Stimulated activated CD8-positive, alpha-beta memory T cell treated with anti-CD3 and anti-CD28 coated beads, Interleukin-4, amount 100 ng/mL, for 24 hours (primary cell): ENCODE measurements around the gene GAS2L3.
"Not testable (repeated sequence)": the region's sequence is repeated elsewhere in the genome, so short reads cannot be mapped to it uniquely, and the experiment has no call there.

Experiments used
- DNase-seq: peaks from one replicate; pipeline ENCODE4 v3.0.0-alpha.2; 2020; ENCODE audit warnings: low read depth

The GAS2L3 gene

DNA sequence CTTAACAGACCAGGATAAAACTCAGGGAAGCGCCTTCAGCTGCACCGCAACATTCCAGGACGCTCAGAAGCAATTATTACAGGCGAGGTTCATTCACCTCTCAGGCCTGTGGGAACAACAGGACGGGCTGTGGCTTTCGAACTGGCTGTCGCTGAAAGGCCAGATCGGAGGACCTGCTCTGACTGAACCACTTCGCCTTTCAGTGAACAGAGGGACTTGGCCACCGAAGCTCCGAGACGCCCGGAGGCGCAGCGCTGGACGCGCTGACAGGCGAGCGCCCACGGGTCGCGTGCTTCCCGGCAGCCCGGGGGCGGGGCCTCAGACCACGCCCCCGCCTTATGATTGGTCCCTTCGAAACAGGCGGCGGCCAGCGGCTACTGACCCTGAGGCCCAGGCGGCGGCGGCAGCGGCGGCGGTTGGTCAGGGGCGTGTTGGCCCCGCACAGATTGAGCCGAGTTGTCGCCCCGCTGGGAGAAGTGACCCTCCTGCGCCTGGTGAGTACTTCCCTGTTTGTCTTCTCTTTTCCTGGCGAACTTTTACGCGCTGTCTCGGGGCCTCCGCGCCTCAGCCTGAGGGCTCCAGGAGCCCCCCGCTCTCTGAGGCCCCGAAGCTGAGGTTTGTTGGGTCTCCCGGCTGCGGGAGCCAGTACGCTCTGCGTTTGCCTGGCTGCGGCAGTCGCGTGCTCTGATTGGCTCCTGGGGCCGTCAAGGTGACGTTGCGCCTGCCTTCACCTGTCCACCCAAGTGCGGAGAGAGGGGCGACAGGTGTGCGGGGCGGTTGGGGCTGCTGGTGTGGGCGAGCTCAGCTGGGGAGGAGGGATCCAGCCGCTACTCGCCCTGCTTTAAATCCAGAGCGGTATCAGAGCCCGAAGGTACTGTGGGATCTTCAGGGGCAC lies at the start of gene GAS2L3:
TSS of gene GAS2L3 (plus strand) at position 393 of the 895 bp plus-strand sequence. CDS start 21,221 bp downstream, outside the sequence.
- peak; percentile 41 for DNase-seq

DNA sequence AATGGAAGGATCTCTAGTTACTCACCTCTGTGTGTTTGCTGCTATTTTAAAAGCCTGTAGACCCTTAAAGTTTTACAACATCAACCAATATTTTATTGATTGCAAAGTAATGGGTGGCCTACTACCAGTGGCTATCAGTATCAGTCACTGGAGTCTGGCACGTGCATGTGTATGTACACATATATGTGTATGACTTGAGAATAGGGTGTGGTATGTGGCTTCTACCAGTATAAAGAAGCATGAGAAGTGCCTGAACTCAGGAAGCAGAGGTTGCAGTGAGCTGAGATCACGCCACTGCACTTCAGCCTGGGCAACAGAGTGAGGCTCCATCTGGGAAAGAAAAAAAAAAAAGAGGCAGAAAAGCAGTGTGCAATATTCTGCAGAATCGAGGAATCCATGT lies 45.5 kb upstream of the GAS2L3 start:
- DNase-seq: no peak

DNA sequence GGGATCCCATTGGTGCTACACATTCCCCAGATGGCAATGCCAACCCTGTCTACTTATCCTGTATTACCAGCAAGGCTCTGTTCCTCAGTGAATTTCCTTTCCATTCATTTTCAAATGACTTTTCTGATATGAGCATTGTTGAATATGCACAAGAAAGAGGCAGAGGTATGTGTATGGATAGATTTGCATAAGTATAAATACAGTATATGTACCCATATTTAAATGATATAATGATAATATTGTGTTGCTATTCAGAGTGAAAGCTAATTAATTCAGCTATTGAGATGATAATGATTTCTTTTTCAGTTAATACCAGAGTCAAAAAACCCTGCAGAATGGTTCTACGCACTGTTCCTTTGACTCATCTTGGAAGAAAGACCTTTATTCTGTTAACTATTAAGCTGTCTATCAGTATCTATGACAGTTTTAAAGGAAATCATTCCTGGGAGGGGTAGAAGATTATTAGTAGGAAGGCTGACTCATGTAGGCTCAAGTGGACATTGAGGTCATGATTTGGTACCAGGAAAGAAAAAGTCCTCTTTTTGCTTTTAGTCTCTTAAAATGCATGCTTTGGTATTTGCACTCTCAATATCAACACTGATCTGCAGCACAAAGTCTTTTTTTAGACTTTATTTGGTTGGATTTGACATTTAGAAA lies 44.9 kb upstream of the GAS2L3 start:
- no peak for DNase-seq

DNA sequence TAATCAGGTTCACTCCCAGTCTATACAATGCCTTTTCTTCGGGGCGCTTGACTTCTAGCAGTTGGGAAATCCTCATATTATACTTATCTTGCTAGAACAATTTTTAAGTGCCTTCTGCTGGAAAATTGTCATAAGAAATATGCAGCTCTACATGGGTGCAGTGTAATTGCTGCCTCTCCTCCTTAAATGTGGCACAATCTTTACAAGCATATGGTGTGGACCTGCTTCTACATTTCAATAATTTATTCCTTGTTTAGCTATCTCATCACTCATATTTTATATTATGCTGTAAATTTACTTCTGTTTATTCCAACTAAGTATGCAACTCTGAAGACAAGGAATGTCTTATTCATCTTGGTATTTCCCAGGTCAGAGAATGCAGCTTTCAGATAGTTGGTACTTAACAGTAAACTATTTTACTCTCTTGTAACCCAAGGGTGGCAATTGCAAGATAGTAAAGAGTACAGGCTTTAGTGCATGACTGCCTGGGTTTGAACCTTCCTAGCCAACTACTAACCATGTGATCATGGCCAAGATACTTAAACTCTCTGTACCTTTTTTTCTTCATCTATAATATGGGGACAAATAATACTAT lies 43.6 kb upstream of the GAS2L3 start:
- no peak for DNase-seq

DNA sequence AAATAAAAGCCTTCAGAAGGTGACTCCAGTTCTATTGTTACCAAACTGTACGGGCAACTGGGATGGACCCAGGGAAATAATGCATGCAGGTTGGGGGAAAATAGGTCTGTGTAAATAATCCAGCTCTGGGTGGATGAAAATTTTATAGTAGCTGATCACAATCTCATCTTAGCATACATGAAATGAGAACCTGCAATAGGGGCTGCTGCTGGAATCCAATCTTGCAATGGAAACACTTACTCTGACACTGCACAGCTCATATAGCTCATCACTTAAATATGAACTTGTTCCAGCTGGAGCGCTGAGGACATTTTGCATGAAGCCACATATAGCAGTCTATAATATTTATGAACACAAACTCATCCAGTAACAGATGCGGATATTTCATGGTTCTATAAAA lies 40.1 kb upstream of the GAS2L3 start:
- no peak for DNase-seq

DNA sequence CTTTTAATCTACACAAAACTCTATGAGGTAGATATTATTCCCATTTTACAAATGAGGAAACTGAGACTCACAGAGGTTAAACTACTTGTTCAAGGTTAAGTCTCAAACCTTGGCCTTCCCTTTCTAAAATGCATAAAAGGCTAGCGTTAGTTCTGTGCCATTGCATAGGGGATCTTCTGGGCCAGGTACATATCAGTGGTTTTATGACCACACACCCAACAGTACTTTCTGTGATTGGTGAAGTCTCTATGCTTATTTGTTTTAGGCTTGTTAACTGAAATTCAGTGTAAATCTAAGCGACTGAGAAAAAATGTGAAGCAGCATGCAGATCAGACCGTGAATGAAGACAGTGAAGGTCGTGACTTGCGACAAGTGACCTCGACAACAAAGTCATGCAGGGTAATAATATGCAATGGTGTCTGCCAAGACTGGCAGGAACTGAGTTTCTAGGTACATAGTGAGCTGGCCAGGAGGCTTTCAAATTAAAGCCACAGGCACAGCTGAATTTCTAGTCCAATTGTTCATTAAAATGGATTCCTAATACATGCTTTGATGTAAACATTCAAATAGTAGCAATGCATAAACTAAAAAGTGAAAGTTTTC lies 38.8 kb upstream of the GAS2L3 start:
- no peak for DNase-seq

DNA sequence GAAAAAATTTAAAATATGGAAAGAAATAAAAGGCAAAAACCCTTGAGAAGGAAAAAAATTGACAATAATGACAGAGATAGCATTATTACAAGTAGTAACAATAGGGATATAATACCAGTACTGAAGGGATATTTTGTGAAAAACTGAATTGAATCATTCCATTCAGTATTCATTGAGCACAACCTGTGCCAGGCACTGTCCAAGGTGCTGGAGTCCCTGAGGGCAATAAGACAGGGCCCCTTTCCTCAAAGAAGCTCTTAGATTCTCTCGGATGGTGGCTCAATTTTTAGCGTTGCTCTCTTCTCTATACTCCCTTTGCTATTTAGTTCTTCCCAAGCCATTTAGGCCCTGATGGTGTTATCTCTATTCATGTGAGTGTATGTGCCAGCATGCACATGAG lies 34.3 kb upstream of the GAS2L3 start:
- peak; percentile 1 for DNase-seq

DNA sequence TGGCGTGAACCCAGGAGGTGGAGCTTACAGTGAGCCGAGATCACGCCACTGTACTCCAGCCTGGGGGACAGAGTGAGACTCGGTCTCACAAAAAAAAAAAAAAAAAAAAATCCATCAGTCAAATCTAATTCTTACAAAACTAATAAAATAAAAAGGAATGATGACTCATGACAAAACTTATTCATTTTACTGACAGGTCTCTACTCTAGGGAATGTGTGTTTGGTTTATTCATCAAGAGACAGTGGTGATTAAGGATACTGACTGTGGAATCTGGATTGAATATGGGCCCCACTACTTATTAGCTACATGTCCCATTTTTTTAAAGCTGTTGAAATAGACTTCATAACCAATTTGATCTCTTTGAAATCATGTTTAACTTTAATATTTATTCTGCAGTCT lies 29.3 kb upstream of the GAS2L3 start:
- no peak for DNase-seq

DNA sequence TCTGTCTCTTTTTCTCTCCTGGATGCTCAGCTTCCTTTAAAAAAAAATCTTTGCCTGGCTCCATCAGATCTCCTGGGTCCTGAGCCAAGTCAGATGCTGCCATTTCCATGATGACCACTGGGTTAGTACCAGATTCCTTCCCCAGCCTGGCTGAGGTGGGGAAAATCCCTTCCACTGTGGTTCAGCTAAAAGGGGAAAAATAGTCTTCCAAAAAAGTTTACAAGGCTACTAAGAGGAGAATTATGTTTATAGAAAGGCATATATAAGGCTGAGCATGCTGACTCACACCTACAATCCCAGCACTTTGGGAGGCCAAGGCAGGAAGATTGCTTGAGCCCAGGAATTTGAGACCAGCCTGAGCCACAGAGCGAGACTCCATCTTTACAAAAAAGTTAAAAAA lies 28.4 kb upstream of the GAS2L3 start:
- no peak for DNase-seq

DNA sequence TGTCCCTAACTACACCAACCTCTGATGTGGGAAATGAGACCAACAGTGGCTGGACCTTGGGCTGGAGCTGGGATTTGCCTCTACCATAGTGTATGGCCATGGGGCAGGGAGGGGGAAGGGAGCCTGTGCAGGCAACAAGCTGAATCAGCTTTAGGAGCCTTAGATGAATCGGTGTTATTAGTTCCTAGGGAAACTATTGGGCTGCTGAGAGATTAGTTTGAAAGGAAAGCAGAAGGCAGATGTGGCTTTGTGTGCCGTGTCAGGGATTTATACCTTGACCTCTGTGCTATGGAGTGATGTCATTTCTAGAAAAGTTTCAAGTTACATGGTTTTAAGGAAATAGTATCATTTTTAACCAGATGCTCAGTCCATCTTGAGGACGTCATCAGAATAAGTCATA lies 19.5 kb upstream of the GAS2L3 start:
- DNase-seq: no peak

DNA sequence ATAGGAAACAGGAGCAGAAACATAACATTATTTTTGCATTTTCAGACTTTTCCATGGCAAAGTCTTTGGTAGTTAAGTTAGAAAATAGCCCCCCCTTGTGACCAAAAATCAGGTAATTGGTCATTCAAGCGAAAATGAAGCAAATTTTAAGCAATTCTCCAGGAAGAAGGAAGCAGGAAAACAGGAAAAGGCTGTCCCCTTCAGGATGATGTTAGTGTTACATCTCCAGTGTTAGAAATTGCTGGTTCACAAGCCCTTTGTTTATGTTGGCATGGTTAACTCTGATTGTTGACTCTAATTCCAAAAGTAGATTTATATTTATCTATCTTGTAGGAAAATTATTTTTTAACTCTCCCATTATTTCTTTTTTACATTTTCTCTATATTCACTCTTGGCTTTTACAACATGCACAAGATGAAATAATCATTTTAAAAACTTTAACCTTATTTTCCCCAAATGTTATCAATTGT lies 18.8 kb upstream of the GAS2L3 start:
- no peak for DNase-seq

DNA sequence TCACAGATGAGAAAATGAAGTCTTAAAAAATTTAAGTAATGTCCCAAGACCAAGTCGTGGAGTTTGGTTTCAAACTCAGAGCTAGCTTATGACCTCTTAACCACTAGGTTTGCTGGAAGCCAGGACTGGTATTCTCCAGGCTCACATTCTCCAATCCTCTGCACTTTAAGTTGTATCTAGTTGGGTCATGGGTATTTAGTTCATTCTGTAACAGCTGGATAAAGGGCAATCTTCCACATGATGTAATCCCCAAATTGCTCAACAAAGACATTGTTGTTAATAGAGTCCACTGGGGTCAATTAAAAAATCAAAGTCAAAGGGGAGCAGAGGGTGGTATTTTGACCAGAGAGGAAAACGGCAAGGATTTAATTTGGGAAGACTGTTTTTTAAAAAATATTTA lies 17.8 kb upstream of the GAS2L3 start:
- DNase-seq: no peak

DNA sequence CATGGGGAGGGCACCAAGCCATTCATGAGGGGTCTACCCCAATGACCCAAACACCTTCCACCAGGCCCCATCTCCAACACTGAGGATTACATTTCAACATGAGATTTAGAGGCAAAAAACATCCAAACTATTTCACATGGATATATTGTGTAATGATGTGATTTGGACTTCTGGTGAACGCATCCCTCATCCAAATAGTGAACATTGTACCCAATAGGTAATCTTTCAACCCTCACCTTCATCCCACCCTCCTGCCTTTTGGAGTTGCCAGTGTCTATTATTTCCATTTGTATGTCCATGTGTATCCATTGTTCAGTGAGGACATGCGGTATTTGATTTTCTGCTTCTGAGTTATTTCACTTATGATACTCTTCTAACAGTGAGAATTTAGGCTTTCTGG lies 16.1 kb upstream of the GAS2L3 start:
- DNase-seq: no peak

DNA sequence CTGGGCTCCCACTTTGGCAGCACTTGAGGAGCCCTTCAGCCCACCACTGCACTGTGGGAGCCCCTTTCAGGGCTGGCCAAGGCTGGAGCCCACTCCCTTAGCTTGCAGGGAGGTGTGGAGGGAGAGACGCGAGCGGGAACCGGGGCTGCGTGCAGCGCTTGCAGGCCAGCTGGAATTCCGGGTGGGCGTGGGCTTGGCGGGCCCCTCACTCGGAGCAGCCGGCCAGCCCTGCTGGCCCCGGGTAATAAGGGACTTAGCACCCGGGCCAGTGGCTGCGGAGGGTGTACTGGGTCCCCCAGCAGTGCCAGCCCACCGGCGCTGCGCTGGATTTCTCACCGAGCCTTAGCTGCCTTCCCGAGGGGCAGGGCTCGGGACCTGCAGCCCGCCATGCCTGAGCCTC lies 14.2 kb upstream of the GAS2L3 start:
- DNase-seq: not testable (repeated sequence)

DNA sequence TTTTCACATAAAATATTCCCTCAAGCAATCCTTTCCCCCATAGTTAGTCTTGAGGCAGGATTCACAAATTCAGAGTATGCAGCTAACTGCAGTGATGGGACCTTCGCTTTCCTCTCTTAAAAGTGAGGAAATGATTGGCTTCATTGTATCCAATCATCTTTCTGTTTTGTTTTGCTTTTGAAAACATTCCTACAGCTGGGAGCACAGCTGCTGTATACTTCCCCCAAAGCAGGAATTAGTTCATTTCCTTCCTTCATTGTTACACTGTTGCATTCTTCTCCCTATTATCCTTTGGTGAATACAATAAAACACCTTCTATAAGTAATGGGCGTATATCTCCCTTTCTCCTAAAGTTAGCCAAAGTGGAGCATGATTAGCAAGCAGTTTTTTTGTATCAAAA lies 9.4 kb upstream of the GAS2L3 start:
- no peak for DNase-seq

DNA sequence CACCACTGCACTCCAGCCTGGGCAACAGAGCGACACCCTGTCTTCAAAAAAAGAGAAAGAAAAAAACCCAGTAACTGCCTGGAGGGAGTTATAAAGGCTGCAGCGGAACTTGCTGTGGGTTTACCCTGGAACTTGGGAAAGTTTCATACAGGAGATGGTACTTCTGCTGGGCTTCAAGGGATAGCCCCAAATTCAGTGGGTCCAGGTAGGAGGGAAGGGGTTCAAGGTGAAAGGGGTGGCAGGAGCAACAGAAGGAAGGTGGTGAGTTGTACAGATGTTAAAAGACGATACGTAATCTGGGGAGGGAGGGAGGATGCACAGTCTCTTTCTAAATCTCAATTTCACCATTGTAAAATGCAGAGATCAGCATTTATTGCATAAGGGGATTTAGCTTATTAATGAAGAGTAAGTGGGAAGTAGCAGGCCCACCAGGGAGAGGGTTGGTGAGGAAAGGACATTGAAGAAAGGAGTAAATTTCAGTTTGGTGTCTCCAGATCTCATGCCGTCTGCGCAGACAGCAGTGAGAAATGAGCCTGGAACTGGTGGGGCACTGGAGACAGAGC lies 8.5 kb upstream of the GAS2L3 start:
- DNase-seq: no peak

DNA sequence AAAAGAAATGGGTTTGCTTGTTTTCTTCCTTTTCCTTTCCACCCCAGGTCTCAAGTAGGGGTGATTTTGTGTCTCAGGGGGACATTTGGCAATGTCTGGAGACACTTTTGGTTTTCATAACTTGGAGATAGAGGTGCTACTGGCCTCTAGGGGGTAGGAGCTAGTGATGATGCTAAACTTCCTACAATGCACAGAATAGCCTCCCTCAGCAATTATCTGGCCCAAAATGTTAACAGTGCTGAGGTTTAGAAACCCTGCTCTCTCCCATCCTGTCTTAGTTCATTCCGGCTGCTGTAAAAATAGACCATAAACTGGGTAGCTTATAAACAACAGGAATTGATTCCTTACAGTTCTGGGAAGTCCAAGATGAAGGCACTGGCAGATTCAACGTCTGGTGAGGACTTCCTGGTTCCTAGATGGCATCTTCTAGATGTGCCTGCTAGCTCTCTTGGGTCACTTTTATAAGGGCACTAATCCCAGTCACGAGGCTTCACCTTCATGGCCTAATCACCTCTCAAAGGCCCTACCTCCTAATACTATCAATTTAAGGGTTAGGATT lies 7.4 kb upstream of the GAS2L3 start:
- no peak for DNase-seq

DNA sequence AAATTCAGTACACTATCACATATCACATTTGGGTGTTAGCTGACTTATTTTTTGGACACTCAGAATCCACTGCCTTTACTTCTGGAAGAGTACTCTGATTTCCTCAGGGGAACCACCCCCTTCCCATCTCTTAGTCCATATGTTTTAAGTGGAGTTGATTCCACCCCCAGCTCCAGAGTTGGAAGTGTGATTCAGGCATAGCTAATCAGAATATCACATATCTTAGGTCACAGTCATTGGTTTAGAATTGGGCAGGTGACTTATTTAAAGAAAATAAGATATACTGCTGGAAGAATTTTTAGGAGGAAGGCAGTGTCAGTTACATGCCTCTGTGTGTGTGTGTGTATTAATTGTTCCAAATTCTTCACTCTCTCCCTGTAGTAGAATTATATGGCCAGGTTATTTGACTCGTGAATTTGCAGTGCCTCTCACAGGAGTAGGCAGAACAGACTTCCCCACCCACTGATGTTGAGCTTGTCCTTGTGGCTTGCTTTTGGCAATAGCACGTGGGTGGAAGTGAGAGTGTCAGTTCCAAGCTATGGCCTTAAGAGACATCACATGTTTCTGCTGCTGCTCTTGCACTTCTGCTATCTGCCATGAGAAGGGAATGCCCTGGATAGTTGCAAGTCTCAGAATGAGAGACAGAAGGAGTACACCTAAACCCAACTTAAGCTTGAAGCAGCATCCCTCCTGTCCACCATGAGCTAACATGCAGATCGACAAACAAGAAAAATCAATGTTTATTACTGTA lies 6.4 kb upstream of the GAS2L3 start:
- no peak for DNase-seq

DNA sequence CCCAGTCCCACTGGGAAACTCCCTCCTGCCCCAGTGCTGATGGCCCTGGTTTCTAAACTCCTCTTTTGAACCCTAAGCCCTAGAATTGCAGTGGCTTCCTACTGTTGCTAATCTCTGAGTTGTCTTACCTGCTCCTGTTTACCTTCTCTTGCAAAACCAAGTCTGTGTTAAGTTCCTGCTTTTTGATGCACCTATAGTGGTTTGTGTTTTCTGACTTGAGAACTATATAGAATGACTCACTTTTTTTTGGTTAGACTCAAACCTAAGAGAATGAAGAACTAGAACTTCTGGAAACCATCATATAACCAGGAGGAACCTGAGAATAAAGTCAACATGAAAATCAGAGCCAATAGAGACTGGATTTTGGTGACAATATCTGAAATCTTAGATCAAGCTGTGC lies 5.5 kb upstream of the GAS2L3 start:
- no peak for DNase-seq

DNA sequence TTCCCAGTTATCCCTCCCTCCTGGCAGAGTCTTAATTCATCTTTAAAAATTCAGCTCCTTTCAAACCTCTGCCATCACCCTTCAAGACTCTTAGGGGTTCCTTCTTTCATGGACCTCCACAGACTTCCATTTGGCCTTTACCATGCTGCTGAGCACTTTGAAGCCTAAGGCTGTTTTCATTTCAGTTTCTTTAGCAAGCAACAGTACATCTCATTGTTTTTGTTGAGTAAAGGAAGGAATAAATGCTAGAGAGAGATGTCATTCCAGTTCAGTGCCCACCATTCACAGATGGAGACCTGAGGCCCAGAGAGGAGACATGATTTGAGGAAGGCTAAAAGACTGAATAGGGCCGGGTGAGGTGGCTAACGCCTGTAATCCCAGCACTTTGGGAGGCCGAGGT lies 1.3 kb upstream of the GAS2L3 start:
- no peak for DNase-seq
